Psoas muscle (tissue), 8 donors: Measurements from ENCODE around the gene GPC6. TPM values are rescaled to one million over a fixed set of nuclear protein-coding genes. Genes with fewer than 3 reads are reported as not detected.

ENCODE experiments used
- ATAC-seq, 4 donors: fragments of 200-7000 bp; cut with Tn5 transposase; one replicate each; pipeline ENCODE4 v1.9.1; 2020; ENCODE audit warnings: moderate library complexity in 3 of 4, mild to moderate bottlenecking in 2 of 4
- DNase-seq, 2 donors: peaks; one replicate each; pipeline ENCODE4 v3.0.0-alpha.2; 2020
- H3K27ac ChIP-seq: fragments of 200-600 bp; one replicate; pipeline ENCODE4 v1.8.0; 2022
- H3K27me3 ChIP-seq, 3 donors: fragments of 200-600 bp in 1 of 3; one replicate each; pipeline versions ENCODE4 v1.6.1 to v1.8.0; 2013 to 2022; ENCODE audit warnings: low read length in 2 of 3, mild to moderate bottlenecking in 2 of 3, moderate library complexity in 1 of 3; ENCODE audit not compliant: insufficient read depth in 3 of 3
- H3K36me3 ChIP-seq, 2 donors: fragments of 200-600 bp in 1 of 2; one replicate each; pipeline versions ENCODE4 v1.6.1 to v1.8.0; 2013 to 2022; ENCODE audit warnings: low read depth in 1 of 2, mild to moderate bottlenecking in 1 of 2, moderate library complexity in 1 of 2; ENCODE audit not compliant: insufficient read depth in 1 of 2
- H3K4me1 ChIP-seq: fragments of 200-600 bp; one replicate; pipeline ENCODE4 v1.8.0; 2022
- H3K4me3 ChIP-seq: fragments of 200-600 bp; one replicate; pipeline ENCODE4 v1.8.0; 2022; ENCODE audit warnings: mild to moderate bottlenecking
- H3K9me3 ChIP-seq: fragments of 200-600 bp; one replicate; pipeline ENCODE4 v1.8.0; 2022
- WGBS, 3 donors: extraction: QIAGEN DNeasy Blood & Tissue Kit; methylation state at CpG; one replicate each; pipeline versions ENCODE4 v1.1.6 to v1.1.7; 2013; 5-methylcytosine and 5-hydroxymethylcytosine counted together
- intact Hi-C, 2 donors: fragments of 100-400 bp; cut with DNase I; formaldehyde crosslinking; loops; one replicate each; pipeline versions ENCODE4 v1.11.0 to v1.14.2; 2022
- polyA plus RNA-seq, 3 donors: library from polyadenylated mRNA; stranded (reverse); fragments of 200-250 nt; gene quantifications; one replicate each; pipeline ENCODE4 v1.2.3, GENCODE V29; 2013
- total RNA-seq, 4 donors: library from RNA; stranded (reverse); fragmentation: NEBNext Ultra II Directional in 2 of 4; extraction: Animal tissue kit (Norgen Biotek cat#: 25700) in 2 of 4; gene quantifications; one replicate each; pipeline versions ENCODE4 v1.2.1 to v1.2.4, GENCODE V29; 2021 to 2023
- TF ChIP-seq, protein P1 (sequence below): fragments of 200-600 bp; IDR thresholded peaks from one replicate; pipeline ENCODE4 v1.8.0; 2022; ENCODE audit warnings: antibody characterized with exemption
- donor health status: healthy with polysubstance abuse.
- donor health status: DM: no; HTN: no; CAD: no; lungs with moderate emphysema.
- donor health status: Bipolar disorder and iron deficiency.
- donor health status: healthy.
- donor health status: DM: yes; HTN: yes; CAD: no.
- donor health status: DM: no; HTN: no; CAD: no.
- donor health status: DM: no; HTN: no; CAD: no.
- donor health status: DM: yes; HTN: yes; CAD: no.

GPC6 gene
- total and polyA plus RNA-seq, 7 donors = 0.07 to 3.7 (median 0.57) TPM

DNA sequence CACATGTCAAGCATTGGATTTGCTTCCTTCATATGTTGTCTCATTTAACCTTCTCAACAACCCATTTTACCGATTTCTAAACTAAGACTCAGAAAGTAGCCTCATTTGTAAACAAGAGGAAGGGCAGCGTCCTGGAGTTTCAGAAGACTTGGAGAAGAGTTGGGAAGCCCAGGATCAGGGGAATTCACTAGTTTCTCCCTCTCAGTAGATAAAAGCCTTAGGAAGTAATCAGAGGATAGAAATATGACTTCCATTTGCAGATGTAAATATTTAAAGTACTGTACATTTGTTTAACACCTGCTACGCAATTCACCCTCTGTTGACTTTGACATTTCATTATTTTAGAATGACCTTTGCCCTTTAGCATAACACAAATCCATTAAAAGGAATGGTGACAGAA, 1036.4 kb downstream of the GPC6 start:
- no peaks in the 10 kb centered on the region for H3K9me3 ChIP-seq
- intact Hi-C loops = no loop called here
- 93 to 96% (median 95%) methylated on average over 3 of the region's 3 CpGs for WGBS, 3 donors
- no peak overlapping the region for H3K4me3 ChIP-seq
- TF ChIP-seq, protein P1, sequence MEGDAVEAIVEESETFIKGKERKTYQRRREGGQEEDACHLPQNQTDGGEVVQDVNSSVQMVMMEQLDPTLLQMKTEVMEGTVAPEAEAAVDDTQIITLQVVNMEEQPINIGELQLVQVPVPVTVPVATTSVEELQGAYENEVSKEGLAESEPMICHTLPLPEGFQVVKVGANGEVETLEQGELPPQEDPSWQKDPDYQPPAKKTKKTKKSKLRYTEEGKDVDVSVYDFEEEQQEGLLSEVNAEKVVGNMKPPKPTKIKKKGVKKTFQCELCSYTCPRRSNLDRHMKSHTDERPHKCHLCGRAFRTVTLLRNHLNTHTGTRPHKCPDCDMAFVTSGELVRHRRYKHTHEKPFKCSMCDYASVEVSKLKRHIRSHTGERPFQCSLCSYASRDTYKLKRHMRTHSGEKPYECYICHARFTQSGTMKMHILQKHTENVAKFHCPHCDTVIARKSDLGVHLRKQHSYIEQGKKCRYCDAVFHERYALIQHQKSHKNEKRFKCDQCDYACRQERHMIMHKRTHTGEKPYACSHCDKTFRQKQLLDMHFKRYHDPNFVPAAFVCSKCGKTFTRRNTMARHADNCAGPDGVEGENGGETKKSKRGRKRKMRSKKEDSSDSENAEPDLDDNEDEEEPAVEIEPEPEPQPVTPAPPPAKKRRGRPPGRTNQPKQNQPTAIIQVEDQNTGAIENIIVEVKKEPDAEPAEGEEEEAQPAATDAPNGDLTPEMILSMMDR = no peak
- ATAC-seq (no peak), DNase-seq (no peak)
- no peaks in the 10 kb centered on the region for H3K36me3 ChIP-seq
- no peak overlapping the region for H3K27ac ChIP-seq
- H3K4me1 ChIP-seq = no peaks in the 10 kb centered on the region
- no peaks in the 10 kb centered on the region for H3K27me3 ChIP-seq

DNA sequence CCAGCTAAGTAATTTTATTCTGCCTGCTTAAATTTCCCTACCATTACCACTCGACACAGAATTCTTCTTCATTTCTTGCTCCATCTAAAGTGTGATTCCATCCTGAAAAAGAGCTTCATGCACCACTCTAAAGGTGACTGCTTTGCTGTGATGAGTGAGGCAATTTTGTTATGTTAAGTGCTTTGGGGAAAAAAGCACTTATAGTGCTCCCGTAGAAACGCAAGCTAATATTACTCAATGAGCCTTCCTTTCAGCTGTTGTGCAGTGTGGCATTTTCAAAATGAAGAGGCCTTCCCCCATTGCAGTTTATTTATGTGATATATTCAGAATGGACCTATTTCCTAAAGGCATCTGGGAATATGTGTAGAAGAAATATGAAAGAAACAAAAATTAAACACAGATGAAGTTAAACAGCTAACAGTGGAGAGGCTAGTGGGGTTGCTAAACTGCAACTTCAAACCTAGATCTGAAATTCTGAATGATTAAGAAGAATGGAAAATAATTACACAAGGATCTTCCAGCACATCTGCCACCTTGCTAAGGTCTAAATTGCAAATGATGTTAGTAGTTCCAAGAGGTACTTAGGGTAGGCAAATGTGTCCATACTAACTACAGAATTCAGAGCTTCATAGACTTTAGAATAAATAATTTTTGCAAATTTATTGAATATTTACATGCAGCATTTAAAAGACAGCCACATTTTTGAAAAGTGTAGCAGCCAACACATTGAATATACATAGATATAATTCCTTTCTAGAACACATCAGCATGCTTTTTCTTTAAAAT, 1041.2 kb downstream of the GPC6 start:
- no peaks in the 10 kb centered on the region for H3K4me1 ChIP-seq
- no peaks in the 10 kb centered on the region for H3K9me3 ChIP-seq
- H3K4me3 ChIP-seq = no peak overlapping the region
- ATAC-seq (no peak), DNase-seq (no peak)
- intact Hi-C loops = no loop called here
- 56 to 72% (median 69%) methylated on average over 3 of the region's 3 CpGs for WGBS, 3 donors
- H3K27ac ChIP-seq = no peak overlapping the region
- TF ChIP-seq, protein P1 = no peak
- H3K27me3 ChIP-seq = no peaks in the 10 kb centered on the region
- H3K36me3 ChIP-seq = no peaks in the 10 kb centered on the region

DNA sequence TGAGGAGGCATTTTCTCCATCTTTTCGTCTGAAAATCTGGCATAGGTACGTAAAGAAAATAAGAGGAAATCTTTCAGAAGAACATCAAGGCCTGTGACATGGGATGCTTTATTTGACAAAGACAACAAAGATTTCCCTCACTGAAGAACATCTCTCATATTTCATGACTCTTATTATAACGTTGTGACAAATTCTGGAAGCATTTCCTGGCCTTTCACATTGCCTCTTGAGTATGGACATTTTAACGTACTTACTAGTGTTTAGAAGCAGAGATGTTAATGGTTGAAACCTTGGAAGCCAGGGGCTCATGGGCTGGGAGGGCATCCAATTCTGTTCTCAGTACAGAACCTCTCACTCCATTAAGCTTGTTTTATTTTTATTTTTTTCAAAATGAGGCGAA, 1042.1 kb downstream of the GPC6 start:
- Histone ChIP-seq H3K9me3 (no peaks in the 10 kb centered on the region), H3K27me3 (no peaks in the 10 kb centered on the region), H3K4me1 (no peaks in the 10 kb centered on the region), H3K36me3 (no peaks in the 10 kb centered on the region), H3K4me3 (no peak overlapping the region), H3K27ac (no peak overlapping the region)
- ATAC-seq = no peak
- DNase-seq = no peak
- 69 to 74% (median 72%) methylated on average over 5 of the region's 5 CpGs for WGBS, 3 donors
- intact Hi-C loops = no loop called here
- TF ChIP-seq, protein P1 = no peak

DNA sequence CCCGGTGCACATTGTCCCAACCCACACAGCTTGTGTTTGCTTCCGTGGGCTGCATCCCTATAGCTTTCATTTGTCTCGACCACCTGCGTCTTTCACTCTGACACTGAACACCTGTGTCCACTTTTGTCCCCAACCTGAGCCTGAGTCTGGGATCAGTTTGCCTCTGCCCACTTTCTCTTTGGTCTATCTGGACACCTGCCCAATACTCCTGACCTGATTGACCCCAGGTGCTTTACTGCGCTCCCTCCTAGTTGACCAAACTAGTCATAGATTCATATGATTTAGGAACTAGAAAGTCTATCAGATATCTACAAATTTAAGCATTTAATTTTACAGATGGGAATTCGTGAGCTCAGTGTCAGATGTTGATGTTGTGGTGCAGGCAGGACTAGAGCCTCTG, 1043.0 kb downstream of the GPC6 start:
- TF ChIP-seq, protein P1 = no peak
- Histone ChIP-seq H3K27me3 (no peaks in the 10 kb centered on the region), H3K9me3 (no peaks in the 10 kb centered on the region), H3K36me3 (no peaks in the 10 kb centered on the region), H3K4me3 (no peak overlapping the region), H3K27ac (no peak overlapping the region), H3K4me1 (no peaks in the 10 kb centered on the region)
- intact Hi-C loops = no loop called here
- WGBS, 3 donors = 73 to 80% (median 76%) methylated on average over 6 of the region's 6 CpGs
- ATAC-seq (no peak), DNase-seq (no peak)

DNA sequence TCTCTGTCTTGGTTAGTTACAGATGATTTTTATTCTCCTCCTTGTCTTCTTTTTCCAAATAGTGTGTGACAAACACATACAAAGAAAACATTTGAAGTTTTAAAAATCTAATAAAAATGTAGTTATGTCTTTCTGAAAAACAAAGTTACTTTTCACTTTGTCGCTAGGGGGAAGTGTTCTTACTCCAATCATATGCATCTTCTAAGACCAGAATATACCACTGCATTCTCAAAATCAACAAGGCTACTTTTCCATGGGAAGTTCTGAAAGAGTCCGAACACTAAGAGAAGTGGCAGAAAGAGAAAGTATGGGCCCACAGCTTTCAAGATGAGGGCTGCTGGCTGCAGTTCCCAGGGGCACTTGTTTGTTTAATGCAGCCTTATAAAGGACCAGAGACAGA, 1043.9 kb downstream of the GPC6 start:
- 94 to 96% (median 95%) methylated on average over 2 of the region's 2 CpGs for WGBS, 3 donors
- ATAC-seq (no peak), DNase-seq (no peak)
- no peaks in the 10 kb centered on the region for H3K4me1 ChIP-seq
- H3K9me3 ChIP-seq = no peaks in the 10 kb centered on the region
- intact Hi-C loops = no loop called here
- no peaks in the 10 kb centered on the region for H3K36me3 ChIP-seq
- H3K4me3 ChIP-seq = no peak overlapping the region
- H3K27ac ChIP-seq = no peak overlapping the region
- TF ChIP-seq, protein P1 = no peak
- no peaks in the 10 kb centered on the region for H3K27me3 ChIP-seq
